Muscle layer of colon (tissue), 2 donors: ENCODE results near the gene SLC12A7.
"Not testable (repeated sequence)": the region's sequence is repeated elsewhere in the genome, so short reads cannot be mapped to it uniquely, and the experiment has no call there.

Experiments
- H3K27ac ChIP-seq: one replicate; pipeline ENCODE4 v1.7.0; 2013; ENCODE audit warnings: low read depth, mild to moderate bottlenecking, low read length, moderate library complexity
- H3K27me3 ChIP-seq, 2 donors: one replicate each; pipeline ENCODE4 v1.7.0; 2013; ENCODE audit warnings: low read length in 2 of 2, mild to moderate bottlenecking in 2 of 2; ENCODE audit not compliant: insufficient read depth in 2 of 2, control insufficient read depth in 1 of 2
- H3K36me3 ChIP-seq: one replicate; pipeline ENCODE4 v1.7.0; 2013; ENCODE audit warnings: mild to moderate bottlenecking, low read length; ENCODE audit not compliant: insufficient read depth
- H3K4me1 ChIP-seq: one replicate; pipeline ENCODE4 v1.7.0; 2013; ENCODE audit warnings: mild to moderate bottlenecking, low read length; ENCODE audit not compliant: insufficient read depth
- H3K4me3 ChIP-seq, 2 donors: one replicate each; pipeline ENCODE4 v1.7.0; 2013; ENCODE audit warnings: low read length in 2 of 2, low read depth in 1 of 2, mild to moderate bottlenecking in 1 of 2, moderate library complexity in 1 of 2
- H3K9ac ChIP-seq: one replicate; pipeline ENCODE4 v1.7.0; 2013; ENCODE audit warnings: low read length
- H3K9me3 ChIP-seq: one replicate; pipeline ENCODE4 v1.7.0; 2013; ENCODE audit warnings: mild to moderate bottlenecking, low read length
- donor health status: abdominal sarcoma.
- donor health status: Adenocarcinoma of cecum.

SLC12A7 gene

GRCh38 chr5:1067141-1068121, 44.4 kb downstream of the SLC12A7 start:
- peaks cover 4% of the 10 kb centered on the region for H3K36me3 ChIP-seq
- no peaks in the 10 kb centered on the region for H3K27me3 ChIP-seq
- H3K27ac ChIP-seq = no peak overlapping the region
- H3K9ac ChIP-seq = no peak overlapping the region
- H3K4me3 ChIP-seq = no peak overlapping the region
- no peaks in the 10 kb centered on the region for H3K9me3 ChIP-seq
- H3K4me1 ChIP-seq = no peaks in the 10 kb centered on the region

- no peaks in the 10 kb centered on the region for H3K4me1 ChIP-seq
- H3K9me3 ChIP-seq = no peaks in the 10 kb centered on the region
- no peak overlapping the region for H3K9ac ChIP-seq
- no peak overlapping the region for H3K27ac ChIP-seq
- H3K27me3 ChIP-seq = no peaks in the 10 kb centered on the region
- peaks cover 4% of the 10 kb centered on the region for H3K36me3 ChIP-seq
- no peak overlapping the region for H3K4me3 ChIP-seq
Observed at GRCh38 chr5:1066676-1067075, 45.2 kb downstream of the SLC12A7 start.

- H3K36me3 ChIP-seq = peaks cover 4% of the 10 kb centered on the region
- H3K27me3 ChIP-seq = no peaks in the 10 kb centered on the region
- no peaks in the 10 kb centered on the region for H3K4me1 ChIP-seq
- no peak overlapping the region for H3K27ac ChIP-seq
- H3K9ac ChIP-seq = no peak overlapping the region
- no peak overlapping the region for H3K4me3 ChIP-seq
- no peaks in the 10 kb centered on the region for H3K9me3 ChIP-seq
Observed at GRCh38 chr5:1065891-1066650, 45.8 kb downstream of the SLC12A7 start.

- Histone ChIP-seq H3K27me3 (no peaks in the 10 kb centered on the region), H3K4me1 (no peaks in the 10 kb centered on the region), H3K27ac (no peak overlapping the region), H3K9ac (no peak overlapping the region), H3K4me3 (no peak overlapping the region), H3K36me3 (peaks cover 6% of the 10 kb centered on the region), H3K9me3 (no peaks in the 10 kb centered on the region)
Observed at GRCh38 chr5:1065143-1065750, 46.6 kb downstream of the SLC12A7 start.

GRCh38 chr5:1064383-1065142, 47.3 kb downstream of the SLC12A7 start:
- Histone ChIP-seq H3K4me1 (no peaks in the 10 kb centered on the region), H3K36me3 (peaks cover 12% of the 10 kb centered on the region), H3K9ac (no peak overlapping the region)

GRCh38 chr5:1063661-1064382, 48.0 kb downstream of the SLC12A7 start:
- H3K36me3 ChIP-seq = peaks cover 9% of the 10 kb centered on the region

More at GRCh38 chr5:1064383-1065142, 47.3 kb downstream of the SLC12A7 start:
- Histone ChIP-seq H3K9me3 (no peaks in the 10 kb centered on the region), H3K27me3 (no peaks in the 10 kb centered on the region), H3K4me3 (no peak overlapping the region), H3K27ac (no peak overlapping the region)

GRCh38 chr5:1062761-1063568, 48.9 kb downstream of the SLC12A7 start:
- Histone ChIP-seq H3K27ac (no peak overlapping the region), H3K4me1 (no peaks in the 10 kb centered on the region), H3K4me3 (no peak overlapping the region), H3K9ac (no peak overlapping the region), H3K9me3 (no peaks in the 10 kb centered on the region), H3K27me3 (no peaks in the 10 kb centered on the region), H3K36me3 (peaks cover 9% of the 10 kb centered on the region)

More at GRCh38 chr5:1063661-1064382, 48.0 kb downstream of the SLC12A7 start:
- Histone ChIP-seq H3K27me3 (no peaks in the 10 kb centered on the region), H3K27ac (no peak overlapping the region), H3K9me3 (no peaks in the 10 kb centered on the region), H3K4me3 (no peak overlapping the region), H3K4me1 (no peaks in the 10 kb centered on the region), H3K9ac (no peak overlapping the region)

GRCh38 chr5:1061916-1062315, 49.9 kb downstream of the SLC12A7 start:
- H3K9ac ChIP-seq = no peak overlapping the region
- no peaks in the 10 kb centered on the region for H3K4me1 ChIP-seq
- no peaks in the 10 kb centered on the region for H3K27me3 ChIP-seq
- no peak overlapping the region for H3K27ac ChIP-seq
- H3K36me3 ChIP-seq = peaks cover 9% of the 10 kb centered on the region
- H3K4me3 ChIP-seq = no peak overlapping the region
- H3K9me3 ChIP-seq = no peaks in the 10 kb centered on the region

GRCh38 chr5:1061292-1061691, 50.6 kb downstream of the SLC12A7 start:
- not testable (repeated sequence) for H3K27me3 ChIP-seq, H3K27ac ChIP-seq, H3K4me1 ChIP-seq, H3K9me3 ChIP-seq, H3K9ac ChIP-seq, H3K36me3 ChIP-seq, H3K4me3 ChIP-seq

GRCh38 chr5:1060535-1060981, 51.3 kb downstream of the SLC12A7 start:
- Histone ChIP-seq H3K36me3 (peaks cover 9% of the 10 kb centered on the region), H3K4me1 (no peaks in the 10 kb centered on the region), H3K27ac (no peak overlapping the region), H3K4me3 (no peak overlapping the region), H3K9ac (no peak overlapping the region), H3K27me3 (no peaks in the 10 kb centered on the region), H3K9me3 (no peaks in the 10 kb centered on the region)
